EL (cell line): ENCODE results near the gene LBH.

Source experiments
- DNase-seq: peaks from one replicate; pipeline ENCODE4 v3.0.0-alpha.2; 2016

LBH gene

GRCh38 chr2:30217644-30218337 is 13.5 kb upstream of the LBH start:
- DNase-seq, result no peak

- no peak for DNase-seq
Measured at GRCh38 chr2:30218338-30218713, 13.0 kb upstream of the LBH start.

- no peak for DNase-seq
Measured at GRCh38 chr2:30218814-30219213, 12.5 kb upstream of the LBH start.

GRCh38 chr2:30219886-30220875 is 11.2 kb upstream of the LBH start:
- DNase-seq, result no peak

GRCh38 chr2:30221531-30221930 is 9.8 kb upstream of the LBH start:
- DNase-seq, result no peak

GRCh38 chr2:30222031-30222430 is 9.3 kb upstream of the LBH start:
- DNase-seq, result no peak

- no peak for DNase-seq
Measured at GRCh38 chr2:30222636-30223360, 8.5 kb upstream of the LBH start.

GRCh38 chr2:30223413-30223874 is 7.9 kb upstream of the LBH start:
- no peak for DNase-seq

GRCh38 chr2:30224151-30224550 is 7.2 kb upstream of the LBH start:
- no peak for DNase-seq

- DNase-seq, result peak; percentile 53
Measured at GRCh38 chr2:30225131-30225762, 6.1 kb upstream of the LBH start.

GRCh38 chr2:30226144-30227032 is 4.9 kb upstream of the LBH start:
- no peak for DNase-seq

- DNase-seq, result no peak
Measured at GRCh38 chr2:30229596-30229995, 1.7 kb upstream of the LBH start.

GRCh38 chr2:30230497-30231211 is 680 bp upstream of the LBH start:
- peak; percentile 19 for DNase-seq

GRCh38 chr2:30231996-30232800 is 864 bp downstream of the LBH start:
- peak; percentile 37 for DNase-seq

- no peak for DNase-seq
Measured at GRCh38 chr2:30232801-30233130, 1.4 kb downstream of the LBH start.

- no peak for DNase-seq
Measured at GRCh38 chr2:30233271-30234009, 2.1 kb downstream of the LBH start.

- peak; percentile 72 for DNase-seq
Measured at GRCh38 chr2:30234180-30234971, 3.0 kb downstream of the LBH start.

GRCh38 chr2:30235008-30235655 is 3.8 kb downstream of the LBH start:
- DNase-seq, result no peak
